ENCODE data around the gene NAA60. TPM values are rescaled to one million over a fixed set of nuclear protein-coding genes. Genes with fewer than 3 reads are reported as not detected.

NAA60 gene
- total RNA-seq (2014; rRNA removed; shearing (Covaris generic)), result 0.83 and 2.2 TPM in 2 replicates

DNA sequence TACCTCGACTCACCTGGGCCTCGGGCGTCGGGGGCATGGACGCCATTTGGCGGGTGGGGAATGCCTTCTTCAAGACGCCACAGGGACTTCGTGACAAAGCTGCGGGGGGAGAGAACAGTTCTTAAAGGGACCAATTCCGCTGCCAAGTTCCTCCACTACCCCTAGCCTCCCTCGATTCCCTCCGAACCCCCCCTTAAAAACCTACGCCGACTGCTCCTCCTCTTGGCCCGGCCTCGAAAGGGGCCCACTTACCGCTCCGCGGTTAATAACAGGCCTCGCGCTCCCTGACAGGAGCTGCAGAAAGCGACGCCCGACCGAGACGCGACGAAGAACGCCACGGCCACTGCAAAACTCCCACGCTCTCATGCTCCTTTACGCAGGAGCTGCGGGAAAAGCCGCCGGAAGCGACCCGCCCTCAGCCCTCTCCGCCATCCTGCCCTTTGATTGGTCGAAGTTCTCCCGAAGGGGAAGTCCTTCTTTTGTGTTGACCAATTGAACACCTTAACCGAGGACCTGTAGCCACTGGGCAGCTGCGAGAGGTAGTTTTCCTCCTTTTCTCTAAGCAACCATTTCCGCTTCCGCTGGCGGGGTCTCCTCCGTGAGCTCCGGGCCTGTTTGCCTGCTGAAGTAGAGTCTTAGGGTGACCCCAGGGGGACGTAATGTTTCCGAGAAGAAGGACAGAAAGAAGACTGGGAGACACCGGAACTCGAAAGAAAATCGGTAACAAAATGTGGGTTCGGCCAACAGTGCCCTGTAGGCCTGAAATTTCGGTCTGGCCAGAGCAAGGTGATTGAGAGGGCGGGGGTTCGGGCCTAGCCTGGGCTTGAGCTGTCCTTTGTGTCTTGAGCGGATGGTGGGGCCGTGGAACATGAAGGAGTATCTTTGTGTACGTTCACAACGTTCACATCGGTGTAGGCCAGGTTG, at the start of gene NAA60, which contains the start of gene ZNF597:
Gene NAA60, plus strand, starts transcription at position 573 of the 924 bp plus-strand sequence. CDS start 32,548 bp downstream, outside the sequence.
Gene ZNF597, minus strand, starts transcription at position 397 of the 924 bp plus-strand sequence. Its CDS starts 351 bp downstream, at position 46.
- DNase-seq (ENCODE audit: low read depth), result no peak

DNA sequence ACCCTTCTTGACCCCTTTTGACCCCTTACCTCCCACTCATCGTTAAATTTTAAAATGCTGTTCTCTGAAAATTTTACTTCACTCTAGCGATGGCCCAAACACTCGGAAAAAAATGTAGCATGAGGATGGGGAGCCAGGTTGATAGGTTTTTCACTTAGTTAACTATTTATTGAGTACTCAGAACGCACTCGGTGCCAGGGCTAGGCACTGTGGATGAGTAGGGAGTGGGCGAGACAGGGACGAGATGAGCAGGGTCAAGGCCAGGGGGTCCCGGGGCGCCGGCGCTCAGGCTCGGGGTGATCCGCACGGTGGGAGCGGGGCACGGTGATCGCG, 43.1 kb upstream of the NAA60 start:
- DNase-seq (ENCODE audit: low read depth), result no peak

DNA sequence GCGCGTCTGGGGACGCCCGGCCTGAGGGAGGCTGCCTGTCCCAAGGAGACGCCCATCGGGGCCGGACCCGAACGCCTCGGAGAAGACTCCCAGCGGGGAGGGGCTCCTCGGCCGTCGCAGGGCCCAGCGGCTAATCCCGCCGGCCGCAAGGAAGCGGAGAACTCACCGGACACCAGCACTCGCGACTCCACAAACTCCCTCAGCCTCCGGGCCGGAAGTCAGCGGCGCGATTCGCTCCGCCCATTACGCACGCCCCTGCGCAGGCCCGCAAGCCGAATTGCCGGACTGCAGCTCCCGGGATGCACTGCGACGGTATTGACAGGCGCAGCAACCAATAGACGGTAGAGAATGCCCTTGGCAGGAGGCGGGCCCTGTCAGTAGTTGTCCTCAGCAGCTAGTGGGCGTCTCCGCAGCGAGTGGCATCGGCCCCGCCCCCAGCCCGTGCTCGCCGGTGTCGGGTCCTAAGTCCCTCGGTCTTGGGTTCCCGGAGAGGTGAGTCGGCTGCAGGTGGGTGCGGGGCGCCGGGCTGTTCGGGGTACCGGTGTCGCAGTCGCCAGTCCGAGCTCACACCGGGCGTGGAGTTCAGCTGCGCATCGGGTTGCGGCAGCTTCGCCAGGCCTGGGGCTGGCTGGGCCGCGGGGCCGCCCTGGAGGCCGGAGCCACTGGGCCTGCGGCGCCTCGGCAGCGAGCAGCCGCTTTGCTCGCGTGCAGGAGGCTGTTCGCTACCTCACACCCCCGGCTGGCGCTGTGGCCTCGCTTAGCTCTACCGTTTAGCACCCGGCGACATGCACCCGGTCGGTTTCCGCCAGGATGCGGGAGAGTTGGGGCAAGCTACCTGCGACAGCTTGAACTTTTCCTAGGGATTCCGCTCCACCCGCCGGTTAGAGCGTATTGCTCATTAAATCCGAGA, 42.4 kb upstream of the NAA60 start, which contains the start of the genes ZNF174 and ZSCAN32:
Gene ZNF174, plus strand, starts transcription at position 437 of the 910 bp plus-strand sequence. CDS start 790 bp downstream, outside the sequence.
Gene ZSCAN32, minus strand, starts transcription at position 226 of the 910 bp plus-strand sequence. CDS start 3,447 bp downstream, outside the sequence.
- DNase-seq (ENCODE audit: low read depth), result peak; percentile 98

DNA sequence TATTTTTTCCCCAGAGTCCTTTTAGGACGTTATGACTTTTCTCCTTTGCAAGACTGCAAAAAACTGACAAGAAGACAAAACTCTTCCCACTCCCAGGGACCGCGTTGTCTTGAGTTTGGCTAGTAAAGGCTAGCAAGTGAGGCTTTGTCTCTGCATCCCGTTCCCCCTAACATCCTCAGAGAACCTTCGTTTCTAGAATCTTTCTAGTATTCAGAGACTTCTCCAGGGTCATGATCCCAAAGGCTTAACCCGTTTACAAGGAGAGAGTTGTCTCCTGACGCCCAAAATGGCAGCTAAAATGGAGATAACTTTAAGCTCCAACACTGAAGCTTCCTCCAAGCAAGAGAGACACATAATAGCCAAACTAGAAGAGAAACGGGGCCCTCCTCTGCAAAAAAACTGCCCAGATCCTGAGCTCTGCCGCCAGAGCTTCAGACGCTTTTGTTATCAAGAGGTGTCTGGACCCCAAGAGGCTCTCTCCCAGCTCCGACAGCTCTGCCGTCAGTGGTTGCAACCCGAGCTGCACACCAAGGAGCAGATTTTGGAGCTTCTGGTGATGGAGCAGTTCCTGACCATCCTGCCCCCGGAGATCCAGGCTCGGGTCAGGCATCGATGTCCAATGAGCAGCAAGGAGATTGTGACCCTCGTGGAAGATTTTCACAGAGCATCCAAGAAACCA, 41.6 kb upstream of the NAA60 start:
- no peak for DNase-seq (ENCODE audit: low read depth)

DNA sequence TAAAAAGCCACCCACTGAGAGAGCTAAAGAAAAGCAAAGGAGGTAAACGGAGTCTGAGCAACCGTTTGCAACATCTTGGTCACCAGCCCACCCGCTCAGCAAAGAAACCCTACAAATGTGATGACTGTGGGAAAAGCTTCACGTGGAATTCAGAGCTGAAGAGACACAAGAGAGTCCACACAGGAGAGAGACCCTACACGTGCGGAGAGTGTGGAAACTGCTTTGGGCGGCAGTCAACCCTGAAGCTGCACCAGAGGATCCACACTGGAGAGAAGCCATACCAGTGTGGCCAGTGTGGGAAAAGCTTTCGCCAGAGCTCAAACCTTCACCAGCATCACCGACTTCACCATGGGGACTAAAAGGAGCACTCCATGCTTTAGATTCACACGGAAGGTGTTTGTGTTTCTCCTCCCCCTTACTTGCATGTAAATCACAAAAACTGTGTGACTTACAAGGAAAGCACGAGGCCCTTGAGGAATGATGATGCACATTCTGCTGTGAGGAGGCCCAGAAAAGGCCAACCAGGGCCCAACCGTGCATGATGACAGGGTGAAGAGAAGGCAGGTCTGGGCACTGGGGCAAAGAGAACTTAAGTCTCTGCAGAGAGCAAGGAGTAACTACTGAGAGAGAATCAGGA, 34.8 kb upstream of the NAA60 start:
- DNase-seq (ENCODE audit: low read depth), result no peak

DNA sequence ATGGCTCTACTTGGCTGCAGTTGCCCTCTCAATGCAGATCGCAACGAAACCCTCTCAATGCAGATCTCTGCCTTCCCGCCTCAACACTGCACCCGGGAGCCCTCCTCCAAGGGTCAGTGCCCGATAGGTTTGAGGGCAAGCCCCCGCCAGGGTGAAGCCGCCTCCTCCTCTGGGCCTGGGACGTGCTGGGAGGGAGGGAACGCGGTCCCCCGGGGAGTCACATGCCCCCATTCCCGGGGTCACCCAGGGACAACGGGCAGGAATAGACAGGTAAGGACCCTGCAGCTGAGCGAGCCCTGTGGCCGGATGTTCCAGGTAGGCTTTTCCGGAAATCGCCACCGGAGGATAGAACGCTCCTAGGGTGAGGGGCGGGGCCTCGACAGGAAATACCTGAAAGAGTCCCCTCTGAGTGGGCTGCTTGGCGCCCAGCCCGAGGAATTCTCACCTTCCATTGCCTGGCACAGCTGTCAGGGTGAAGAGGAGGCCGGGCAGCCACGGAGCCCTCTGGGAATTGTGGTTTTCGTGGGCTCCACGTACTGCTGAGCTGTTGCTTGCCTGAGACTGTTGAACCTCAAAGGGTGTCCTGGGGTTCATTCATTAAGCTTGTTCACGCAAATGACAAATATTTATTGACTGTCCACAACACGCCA, 29.6 kb upstream of the NAA60 start:
- DNase-seq (ENCODE audit: low read depth), result peak; percentile 13

DNA sequence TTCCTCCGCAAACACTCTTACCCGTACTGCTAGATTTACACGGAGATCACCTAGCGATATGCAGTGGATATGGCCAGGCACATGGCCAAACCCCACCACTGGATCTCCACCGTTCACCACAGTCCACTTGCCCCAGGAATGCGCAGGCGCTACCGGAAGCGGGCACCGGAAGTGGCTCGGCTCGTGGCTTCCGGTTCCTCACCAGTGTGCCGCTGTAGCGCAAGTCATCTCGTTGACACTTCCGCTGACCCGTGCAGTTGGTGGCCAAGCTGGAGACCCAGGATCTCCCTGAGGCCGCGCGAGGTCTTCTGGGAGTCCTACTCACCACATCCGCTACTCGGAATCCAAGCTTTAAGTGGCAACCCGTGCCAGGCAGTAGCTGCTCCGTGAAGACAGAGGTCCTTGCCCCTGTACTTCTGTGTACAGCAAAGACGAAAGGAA, 11.7 kb upstream of the NAA60 start:
- DNase-seq (ENCODE audit: low read depth), result peak; percentile 53

DNA sequence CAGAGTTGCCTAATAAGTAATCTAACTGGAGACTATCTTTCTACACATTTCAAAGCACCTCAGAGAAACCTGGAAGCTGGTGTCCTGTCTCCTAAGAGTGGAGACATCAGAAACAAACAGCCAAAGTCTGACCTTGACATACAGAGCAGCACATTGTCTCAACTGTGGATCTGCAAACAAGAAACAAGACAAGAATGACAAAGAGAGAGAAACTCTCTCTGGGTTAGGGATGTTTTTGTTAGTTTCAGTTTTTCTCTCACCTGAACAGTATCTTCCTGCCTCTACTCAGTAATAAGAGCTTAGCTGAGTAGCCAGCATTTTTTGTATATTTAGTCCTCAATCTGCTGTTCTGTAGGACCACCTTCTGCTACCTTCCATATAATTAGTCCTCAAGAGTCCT, 9.1 kb upstream of the NAA60 start:
- DNase-seq (ENCODE audit: low read depth), result no peak

DNA sequence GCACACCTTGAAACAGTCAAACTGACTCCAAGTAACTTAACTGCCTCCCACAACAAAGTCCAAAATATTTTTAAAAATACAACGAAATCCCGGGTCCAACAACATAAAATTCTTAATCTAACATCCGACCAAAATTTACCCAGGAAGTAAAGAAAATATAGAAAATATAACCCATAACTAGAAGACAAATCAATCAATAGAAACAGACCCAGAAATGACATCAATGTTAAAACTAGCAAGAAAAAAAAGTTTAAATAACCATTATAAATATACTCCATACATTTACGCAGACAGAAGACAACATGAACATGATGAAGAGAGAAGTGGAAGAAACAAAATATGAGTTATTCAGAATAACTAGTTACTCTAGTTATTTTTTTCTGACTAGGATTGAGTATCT, 3.8 kb upstream of the NAA60 start:
- DNase-seq (ENCODE audit: low read depth), result no peak

DNA sequence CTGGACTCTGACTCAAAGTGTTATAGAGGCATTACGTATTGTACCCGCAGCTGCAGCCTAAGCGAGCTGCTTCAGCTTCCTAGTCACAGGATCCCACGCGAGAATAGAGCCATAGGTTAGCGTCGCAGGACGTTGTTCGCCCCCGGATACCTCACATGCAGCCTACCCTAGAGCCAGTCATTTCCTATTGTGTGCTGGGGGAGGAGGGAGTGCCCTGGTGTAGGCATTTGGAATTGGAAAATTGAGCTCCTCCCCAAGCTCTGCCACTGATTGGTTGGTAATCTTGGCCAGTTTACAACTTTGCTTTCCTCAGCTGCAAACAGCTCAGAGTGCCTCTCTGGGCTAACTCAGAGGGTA, 530 bp downstream of the NAA60 start:
- DNase-seq (ENCODE audit: low read depth), result no peak

DNA sequence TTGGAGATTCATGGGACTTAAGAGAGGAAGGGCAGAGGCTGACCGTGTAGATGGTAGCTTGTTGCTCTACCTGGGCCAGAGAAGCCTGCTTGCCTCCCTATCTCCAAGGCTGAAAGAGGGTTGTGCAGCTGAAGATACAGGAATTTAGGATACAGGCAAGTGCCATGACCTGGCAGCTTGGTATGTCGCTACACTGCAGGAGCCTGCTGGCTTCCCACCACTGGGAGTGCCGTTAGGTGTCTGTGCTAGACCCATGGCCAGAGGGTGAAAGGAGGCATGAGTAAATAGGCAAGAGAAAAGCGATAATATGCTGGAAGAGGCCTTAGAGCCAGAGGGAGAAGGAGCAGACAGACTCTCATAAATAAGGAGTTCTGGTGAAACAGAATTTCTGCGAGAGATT, 10.6 kb downstream of the NAA60 start:
- peak; percentile 21 for DNase-seq (ENCODE audit: low read depth)

DNA sequence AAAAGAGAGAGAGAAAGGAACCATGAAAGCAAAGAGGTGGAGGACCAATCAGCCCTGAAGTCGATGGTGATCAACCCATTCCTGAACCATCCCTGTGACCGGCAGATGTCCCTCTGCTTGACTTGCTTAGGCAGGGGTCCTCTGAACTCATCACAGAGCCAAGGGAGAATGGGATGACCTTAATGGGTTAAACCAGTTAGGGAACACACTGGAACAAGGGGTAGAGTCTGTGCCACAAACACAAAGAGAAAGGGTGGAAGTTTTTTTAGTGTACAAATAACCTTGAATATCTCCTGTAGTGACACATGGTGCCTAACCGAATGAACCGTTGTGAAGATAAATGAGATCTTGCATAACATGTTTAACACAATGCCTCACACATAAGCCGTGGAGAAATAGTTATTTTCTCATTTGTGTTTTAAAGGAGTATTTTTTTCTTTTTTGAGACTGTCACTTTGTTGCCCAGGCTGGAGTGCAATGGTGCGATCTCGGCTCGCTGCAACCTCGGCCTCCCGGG, 11.2 kb downstream of the NAA60 start:
- no peak for DNase-seq (ENCODE audit: low read depth)

DNA sequence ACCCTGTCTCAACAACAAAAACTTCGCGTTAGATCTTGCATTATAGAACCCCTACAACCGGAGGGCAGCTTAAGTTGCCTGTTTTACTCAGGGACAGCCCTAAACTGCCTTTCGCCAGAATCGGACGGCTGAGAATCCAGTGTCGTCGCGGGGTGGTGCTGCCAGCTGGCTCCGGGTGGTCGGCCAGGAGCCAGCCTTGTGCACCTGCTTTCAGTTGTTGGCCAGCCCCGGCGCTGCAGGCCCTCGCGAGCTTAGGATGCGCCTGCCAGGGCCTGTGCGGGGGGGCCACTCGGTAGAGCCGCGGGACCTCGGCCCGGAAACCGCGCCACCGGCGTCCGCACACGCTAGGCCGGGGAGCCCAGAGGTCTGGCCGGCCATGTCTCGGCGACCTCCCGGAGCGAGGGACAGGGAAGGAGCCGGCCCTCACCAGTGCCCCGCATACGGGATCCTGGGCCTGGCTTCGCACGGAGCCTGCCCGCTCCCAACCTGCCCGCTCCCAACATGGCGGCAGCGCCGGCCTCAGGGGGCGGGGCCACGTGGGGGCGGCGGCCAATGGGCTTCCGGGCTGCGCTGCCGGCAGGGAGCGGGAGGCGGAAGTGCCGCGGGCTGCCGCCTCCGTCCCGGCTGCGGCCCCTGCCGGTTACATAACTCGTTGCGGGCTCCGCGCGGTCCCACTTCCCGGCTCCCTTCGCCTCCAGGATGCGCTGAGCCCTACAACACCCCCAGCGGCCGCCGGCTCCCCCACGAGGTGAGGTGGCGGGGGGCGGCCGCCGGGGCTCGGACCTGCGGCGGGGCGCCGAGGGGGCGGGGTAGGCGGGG, 14.2 kb downstream of the NAA60 start:
- peak; percentile 93 for DNase-seq (ENCODE audit: low read depth)

DNA sequence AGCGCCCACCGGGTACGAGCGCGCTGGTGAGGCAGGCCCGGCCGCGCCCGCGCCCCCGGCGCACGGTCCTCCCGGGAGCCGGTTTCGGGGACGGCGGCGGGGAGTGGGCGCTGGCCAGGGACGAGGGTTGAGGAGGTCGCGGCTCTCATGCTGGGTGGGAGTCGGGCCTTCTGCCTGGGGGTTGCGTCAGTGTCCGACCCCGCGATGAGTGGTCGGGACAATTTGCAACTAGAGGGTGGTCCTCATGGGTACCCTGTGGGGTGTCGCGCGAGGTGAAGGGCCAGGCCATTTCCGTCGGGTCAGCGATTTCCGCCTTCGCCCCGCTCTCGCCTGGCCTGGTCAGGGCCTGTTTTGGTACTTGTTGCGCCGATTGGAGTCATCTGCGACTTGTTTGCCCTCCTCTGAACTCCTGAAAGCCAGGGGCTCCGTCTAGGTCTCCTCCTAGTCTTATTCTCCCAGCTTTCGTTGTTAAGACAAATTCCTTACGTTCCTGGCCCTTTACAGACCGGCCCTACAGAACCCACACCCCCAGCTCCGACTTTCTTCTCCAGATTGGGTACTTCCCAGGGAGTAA, 14.9 kb downstream of the NAA60 start:
- DNase-seq (ENCODE audit: low read depth), result peak; percentile 17

DNA sequence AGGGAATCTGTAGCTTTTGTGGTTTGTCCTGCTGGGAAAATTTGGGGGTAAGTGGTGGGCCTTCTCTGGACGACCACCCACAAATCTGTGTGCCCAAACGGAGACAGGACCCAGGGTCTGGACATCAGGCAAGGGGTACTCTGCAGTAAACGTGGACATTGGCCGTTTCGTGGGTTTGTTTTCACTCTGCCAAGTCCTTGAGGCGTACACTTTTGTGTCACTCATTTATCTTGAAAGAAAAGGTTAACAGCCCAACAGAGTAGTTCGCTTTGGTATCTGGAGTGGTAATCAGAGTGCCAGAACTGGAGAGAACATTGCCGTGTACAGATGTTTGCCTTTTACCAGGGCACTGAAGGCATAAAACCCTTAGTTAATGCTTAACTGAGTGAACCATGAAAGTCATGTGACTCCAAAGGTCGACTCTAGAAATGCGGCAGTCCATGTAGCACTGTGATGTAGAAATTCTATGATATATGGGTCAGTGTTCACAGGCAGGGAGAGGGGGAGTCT, 15.4 kb downstream of the NAA60 start:
- no peak for DNase-seq (ENCODE audit: low read depth)

DNA sequence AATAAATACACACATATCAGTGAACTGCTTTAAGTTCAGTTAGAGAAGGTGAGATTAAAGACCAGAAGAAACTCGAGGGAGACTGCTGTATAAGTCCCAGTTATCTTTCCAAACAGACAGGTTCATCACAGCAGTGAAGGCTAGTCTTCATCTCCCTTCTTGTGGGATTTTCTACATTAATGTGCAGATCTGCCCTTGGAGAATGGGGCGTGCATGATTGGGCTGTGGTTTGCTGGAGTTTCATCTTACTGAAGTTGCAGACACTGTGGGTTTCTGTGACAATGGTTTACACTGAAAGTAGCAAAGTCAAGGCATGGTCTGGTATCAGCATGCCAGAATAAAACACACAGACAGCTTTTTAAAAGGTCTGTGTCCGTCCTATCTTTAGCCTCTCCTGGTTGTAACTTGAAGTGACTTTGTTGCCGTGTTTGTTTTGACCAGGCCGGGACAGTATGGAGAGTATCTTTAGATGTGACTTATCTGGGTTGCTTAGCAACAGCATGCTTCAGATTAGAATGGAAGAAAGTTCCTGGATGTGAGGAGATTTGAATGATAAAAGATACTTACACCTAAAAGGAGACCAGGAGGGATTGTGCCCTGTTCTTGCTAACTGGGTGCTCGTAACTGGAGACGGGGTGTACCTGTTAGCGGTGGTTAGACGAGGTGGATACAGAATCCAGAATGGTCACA, 16.1 kb downstream of the NAA60 start:
- DNase-seq (ENCODE audit: low read depth), result no peak

DNA sequence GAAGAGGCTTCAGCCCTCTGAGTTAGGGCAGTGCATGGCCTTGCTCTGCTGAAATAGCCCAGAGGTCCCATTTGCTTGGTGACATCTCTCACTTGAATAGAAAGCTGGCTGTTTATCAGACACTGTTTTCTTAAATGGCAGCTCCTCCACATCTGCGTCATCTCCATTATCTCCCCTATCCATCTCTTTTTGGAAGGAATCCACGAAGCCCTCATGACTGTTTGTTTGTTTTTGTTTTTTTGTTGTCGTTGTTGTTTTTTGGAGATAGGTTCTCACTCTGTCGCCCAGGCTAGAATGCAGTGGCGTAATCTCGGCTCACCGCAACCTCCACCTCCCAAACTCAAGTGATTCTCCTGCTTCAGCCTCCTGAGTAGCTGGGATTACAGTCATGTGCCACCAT, 16.6 kb downstream of the NAA60 start:
- no peak for DNase-seq (ENCODE audit: low read depth)

DNA sequence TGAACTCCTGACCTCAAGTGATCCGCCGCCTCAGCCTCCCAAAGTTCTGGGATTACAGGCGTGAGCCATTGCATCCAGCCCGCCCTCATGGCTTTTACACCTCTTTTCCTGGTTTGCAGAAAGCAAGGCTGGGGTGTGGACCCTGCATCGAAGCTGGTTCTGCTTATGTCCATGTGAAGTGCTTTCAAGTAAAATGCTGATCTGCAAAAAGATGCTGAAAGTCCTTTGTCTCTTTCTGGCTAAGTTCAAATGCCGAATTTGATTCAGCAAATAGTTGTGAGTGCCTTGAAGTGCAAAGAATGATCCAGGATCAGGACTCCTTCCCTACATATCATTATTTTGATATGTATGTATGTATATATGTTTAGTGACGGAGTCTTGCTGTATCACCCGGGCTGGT, 17.1 kb downstream of the NAA60 start:
- no peak for DNase-seq (ENCODE audit: low read depth)

All from Daoy (cell line).